Measurements from ENCODE around the gene ANKRD36B. TPM values are rescaled to one million over a fixed set of nuclear protein-coding genes. Genes with fewer than 3 reads are reported as not detected.
"Not testable (repeated sequence)": the region's sequence is repeated elsewhere in the genome, so short reads cannot be mapped to it uniquely, and the experiment has no call there.

ANKRD36B gene
- polyA plus RNA-seq: 10 to 100 TPM in 1 of 3 donors, 1 to 10 TPM in 2; 2.4 to 12.5 (median 2.8) TPM

DNA sequence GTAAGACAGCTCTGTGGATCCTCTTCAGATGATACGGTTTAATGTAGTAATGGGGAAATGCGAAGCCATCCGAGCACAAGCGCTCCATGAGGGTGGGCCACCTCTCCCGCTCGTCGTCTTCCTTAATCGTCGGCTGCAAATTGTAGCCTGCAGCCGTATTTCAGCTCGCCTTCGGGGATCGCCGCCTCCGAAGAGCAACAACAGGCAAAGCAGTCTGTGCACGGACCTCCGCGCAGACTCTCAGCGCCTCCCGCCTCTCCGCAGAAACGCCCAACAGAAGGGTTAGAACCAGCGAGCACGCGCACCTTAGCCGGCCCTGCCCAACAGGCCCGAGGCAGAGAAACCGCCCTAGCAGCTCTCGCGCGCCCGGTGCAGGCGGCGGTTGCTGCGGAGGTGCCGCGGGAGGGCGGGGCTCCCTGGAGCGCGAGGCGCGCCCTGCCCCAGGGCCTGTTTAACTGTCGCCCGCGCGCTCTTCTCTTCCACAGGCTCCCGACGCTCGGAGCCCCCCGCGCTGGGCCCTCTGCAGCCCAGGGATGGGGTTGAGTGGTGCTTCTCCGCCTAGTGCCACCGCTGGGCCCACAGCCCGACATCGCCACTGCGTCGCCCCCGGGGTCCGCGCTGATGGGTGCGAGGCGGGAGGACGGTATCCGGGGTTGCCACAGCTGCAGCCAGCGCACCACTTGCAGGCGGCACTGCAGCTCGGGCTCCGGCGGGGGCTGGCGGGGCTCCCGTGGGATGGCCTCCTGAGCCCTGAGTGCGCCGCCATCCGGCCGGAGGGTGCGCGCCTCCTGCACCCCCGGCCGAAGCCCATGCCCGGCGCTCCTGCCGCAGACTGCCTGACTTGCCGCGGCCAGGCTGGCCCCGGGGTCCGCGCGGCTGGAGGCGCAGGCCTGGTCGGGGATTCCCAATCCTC lies at the start of gene ANKRD36B:
Gene ANKRD36B, minus strand, starts transcription at position 280 of the 913 bp plus-strand sequence. Its CDS starts 192 bp downstream, at position 88.
- 0% methylated on average over 25 to 46 of the region's 90 CpGs for WGBS, 3 donors
- not testable (repeated sequence) for H3K27ac ChIP-seq (ENCODE audit: low read depth, low read length)

DNA sequence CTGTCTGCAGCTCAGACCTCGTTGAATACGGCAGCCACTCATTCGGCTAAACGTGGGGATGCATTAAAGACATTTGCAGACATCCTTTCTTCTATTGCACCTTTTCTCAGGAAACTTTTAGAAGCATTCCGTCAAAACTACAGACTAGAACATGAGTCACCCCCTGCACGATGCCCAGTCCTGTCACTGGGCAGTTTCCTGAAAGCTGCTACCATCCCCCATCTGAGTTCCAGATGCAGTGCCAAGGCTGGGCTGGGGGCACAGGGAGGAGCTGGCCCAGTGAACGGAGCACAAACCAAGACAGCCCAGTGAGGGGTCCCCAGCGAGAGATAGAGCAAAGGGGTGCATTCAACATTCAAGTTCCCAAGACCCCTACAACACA lies 36.4 kb upstream of the ANKRD36B start:
- WGBS, 3 donors: 69 to 77% (median 70%) methylated on average over 8 of the region's 8 CpGs

DNA sequence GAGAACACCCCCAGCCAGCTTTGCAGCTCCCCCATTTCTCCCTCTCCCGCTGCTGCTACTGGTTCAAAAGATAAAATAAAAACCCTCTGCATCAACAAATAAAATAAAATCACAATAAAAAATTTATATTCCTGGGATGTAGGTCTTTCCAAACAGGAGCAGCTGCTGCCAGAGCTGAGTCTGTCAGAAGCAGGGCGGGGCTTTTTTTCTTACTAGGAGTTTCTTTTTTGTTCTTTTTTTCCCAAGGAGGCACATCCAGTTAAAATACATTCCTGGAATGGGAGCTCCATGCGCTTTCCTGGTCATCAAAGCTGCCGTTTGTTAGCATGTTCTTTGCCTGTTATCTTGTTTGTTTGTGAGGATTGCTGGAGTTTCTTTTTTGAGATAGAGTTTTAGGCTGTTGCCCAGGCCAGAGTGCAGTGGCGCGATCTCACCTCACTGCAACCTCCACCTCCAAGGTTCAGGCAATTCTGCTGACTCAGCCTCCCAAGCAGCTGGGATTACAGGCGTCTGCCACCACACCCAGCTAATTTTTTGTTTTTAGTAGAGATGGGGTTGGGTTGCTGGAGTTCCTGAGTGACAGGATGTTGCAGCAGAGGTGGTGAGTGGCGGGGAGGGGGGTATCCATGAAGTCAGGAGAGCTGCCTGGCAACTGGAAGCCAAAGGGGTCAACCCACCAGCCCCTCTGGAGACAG lies 35.8 kb upstream of the ANKRD36B start:
- WGBS, 3 donors: 27 to 67% (median 41%) methylated on average over 2 to 4 of the region's 8 CpGs
- H3K27ac ChIP-seq (ENCODE audit: low read depth, low read length): not testable (repeated sequence)

More for the DNA sequence above, 36.4 kb upstream of the ANKRD36B start:
- not testable (repeated sequence) for H3K27ac ChIP-seq (ENCODE audit: low read depth, low read length)

DNA sequence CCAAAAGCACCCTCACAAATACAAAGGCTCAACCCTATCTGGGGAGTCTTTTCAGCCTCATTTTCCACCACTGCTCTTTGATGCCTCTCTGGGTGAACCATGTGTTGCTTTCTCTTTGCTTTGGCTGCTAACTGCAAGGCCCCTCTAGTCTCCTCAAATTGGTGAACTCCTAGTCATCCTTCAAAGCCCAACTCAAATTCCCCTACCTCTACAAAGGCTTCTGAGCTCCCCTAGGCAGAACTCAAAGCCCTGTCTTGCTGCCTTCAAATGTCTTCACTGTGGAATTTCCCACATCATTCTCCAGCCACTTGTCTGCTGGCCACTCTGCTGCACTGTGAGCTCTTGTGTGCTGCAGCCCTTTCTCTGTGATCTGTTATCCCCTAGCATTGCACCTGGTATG lies 33.3 kb upstream of the ANKRD36B start:
- not testable (repeated sequence) for H3K27ac ChIP-seq (ENCODE audit: low read depth, low read length)

DNA sequence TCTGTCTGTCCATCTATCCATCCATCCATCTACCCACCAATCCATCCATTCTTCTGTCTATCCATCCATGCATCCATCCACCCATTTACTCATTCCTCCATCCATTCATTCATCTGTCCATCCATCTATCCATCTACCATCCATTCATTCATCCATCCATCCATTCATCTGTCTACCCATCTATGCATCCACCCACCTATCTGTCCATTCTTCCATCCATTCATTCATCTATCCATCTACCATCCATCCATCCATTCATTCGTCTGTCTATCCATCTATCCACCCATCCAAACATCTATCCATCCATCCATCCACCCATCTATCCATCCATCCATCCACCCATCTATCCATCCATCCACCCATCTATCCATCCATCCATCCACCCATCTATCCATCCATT lies 30.8 kb upstream of the ANKRD36B start:
- not testable (repeated sequence) for H3K27ac ChIP-seq (ENCODE audit: low read depth, low read length)
- WGBS, 3 donors: 71 to 94% (median 91%) methylated on average over 1 of the region's 1 CpG

GRCh38 chr2:97618939-97619827 lies 29.5 kb upstream of the ANKRD36B start:
- not testable (repeated sequence) for H3K27ac ChIP-seq (ENCODE audit: low read depth, low read length)
- 70 to 81% (median 76%) methylated on average over 6 to 8 of the region's 14 CpGs for WGBS, 3 donors

DNA sequence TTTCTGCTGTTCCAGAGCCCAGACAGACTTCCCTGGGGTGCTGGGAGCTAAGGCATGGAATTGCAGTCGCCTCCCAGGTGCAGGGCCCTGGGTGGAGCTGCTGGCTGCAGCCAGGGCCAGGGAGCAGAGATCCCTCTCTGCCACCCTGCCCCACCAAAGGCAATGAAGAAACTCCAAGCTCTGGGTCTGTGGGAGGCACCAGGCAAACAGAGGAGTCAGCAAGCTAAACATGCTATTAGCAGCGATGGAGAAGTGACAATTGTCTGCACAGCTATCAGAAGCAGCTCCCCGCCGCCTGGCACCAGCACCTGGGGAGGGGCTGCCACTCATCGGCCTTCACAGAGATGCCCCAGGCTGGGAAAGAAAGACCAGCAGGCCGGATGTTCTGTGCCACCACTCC lies 28.2 kb upstream of the ANKRD36B start:
- 95 to 98% (median 96%) methylated on average over 5 to 6 of the region's 6 CpGs for WGBS, 3 donors
- H3K27ac ChIP-seq (ENCODE audit: low read depth, low read length): no peak overlapping the region

DNA sequence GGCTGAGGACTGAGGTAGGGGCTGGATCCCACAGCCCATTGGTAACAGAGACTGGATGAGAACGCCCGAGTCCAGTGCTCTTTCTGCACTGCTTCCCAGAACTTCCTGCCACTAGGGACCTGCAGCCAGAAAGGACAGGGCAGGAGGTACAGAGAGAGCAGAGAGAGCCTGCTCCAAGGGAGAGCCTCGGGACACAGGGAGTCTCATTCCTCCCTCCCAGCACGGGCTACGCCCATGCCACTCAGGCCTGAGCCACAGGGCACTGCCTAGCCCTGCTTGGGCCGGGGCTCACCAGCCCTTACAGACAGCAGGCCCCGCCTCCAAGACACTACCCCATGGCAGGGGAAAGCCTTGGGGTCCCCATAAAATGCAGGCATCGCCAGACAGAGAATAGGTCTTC lies 26.1 kb upstream of the ANKRD36B start:
- H3K27ac ChIP-seq (ENCODE audit: low read depth, low read length): not testable (repeated sequence)
- WGBS, 3 donors: 80 to 83% methylated on average over 1 to 2 of the region's 8 CpGs; no CpG with 5 or more reads in 1 of the 3 donors

GRCh38 chr2:97611895-97612294 lies 22.2 kb upstream of the ANKRD36B start:
- 46 to 48% methylated on average over 2 of the region's 7 CpGs; no CpG with 5 or more reads in 1 of the 3 donors for WGBS, 3 donors
- H3K27ac ChIP-seq (ENCODE audit: low read depth, low read length): not testable (repeated sequence)

- 65 to 89% (median 81%) methylated on average over 3 to 4 of the region's 4 CpGs for WGBS, 3 donors
Measured at GRCh38 chr2:97608745-97609144, 19.1 kb upstream of the ANKRD36B start.

GRCh38 chr2:97605524-97606339 lies 16.1 kb upstream of the ANKRD36B start:
- H3K27ac ChIP-seq (ENCODE audit: low read depth, low read length): not testable (repeated sequence)
- WGBS, 3 donors: 62 to 83% (median 70%) methylated on average over 2 to 4 of the region's 12 CpGs

More at GRCh38 chr2:97608745-97609144, 19.1 kb upstream of the ANKRD36B start:
- H3K27ac ChIP-seq (ENCODE audit: low read depth, low read length): not testable (repeated sequence)

- not testable (repeated sequence) for H3K27ac ChIP-seq (ENCODE audit: low read depth, low read length)
- whole genome bisulfite sequencing, 3 donors: 64 to 75% (median 72%) methylated on average over 3 to 4 of the region's 8 CpGs
Measured at GRCh38 chr2:97605109-97605508, 15.4 kb upstream of the ANKRD36B start.

- 50 to 74% (median 69%) methylated on average over 5 to 7 of the region's 10 CpGs for WGBS, 3 donors
- not testable (repeated sequence) for H3K27ac ChIP-seq (ENCODE audit: low read depth, low read length)
Measured at GRCh38 chr2:97601537-97601936, 11.9 kb upstream of the ANKRD36B start.

GRCh38 chr2:97596180-97596579 lies 6.5 kb upstream of the ANKRD36B start:
- WGBS, 3 donors: 92 to 93% (median 93%) methylated on average over 3 to 4 of the region's 4 CpGs
- H3K27ac ChIP-seq (ENCODE audit: low read depth, low read length): not testable (repeated sequence)

GRCh38 chr2:97593520-97593919 lies 3.8 kb upstream of the ANKRD36B start:
- WGBS, 3 donors: 91 to 94% (median 93%) methylated on average over 3 of the region's 3 CpGs
- H3K27ac ChIP-seq (ENCODE audit: low read depth, low read length): not testable (repeated sequence)

- not testable (repeated sequence) for H3K27ac ChIP-seq (ENCODE audit: low read depth, low read length)
- 2 to 3% (median 2%) methylated on average over 26 to 33 of the region's 33 CpGs for WGBS, 3 donors
Measured at GRCh38 chr2:97590515-97591394, 1.1 kb upstream of the ANKRD36B start.

GRCh38 chr2:97589257-97589597 lies 450 bp downstream of the ANKRD36B start:
- H3K27ac ChIP-seq (ENCODE audit: low read depth, low read length): not testable (repeated sequence)
- WGBS, 3 donors: 2 to 3% (median 3%) methylated on average over 5 to 11 of the region's 14 CpGs
